Measurements from ENCODE around the gene RPH3AL. TPM values are rescaled to one million over a fixed set of nuclear protein-coding genes. Genes with fewer than 3 reads are reported as not detected.
A peak's percentile ranks its signal among the peaks of the same experiment; 100 is the strongest.

RPH3AL gene
- total RNA-seq, 4 donors from 2014 or later, result 24.3 to 90.5 (median 47.2) TPM

GRCh38 chr17:269616-270514 lies 82.7 kb downstream of the RPH3AL start:
- no peak overlapping the region for H3K4me3 ChIP-seq
- in situ Hi-C loops (cut with MboI; ENCODE audit: low pct_ligation_motif_present in 1 of 4, low pct_unique_long_range_greater_than_20kb in 1 of 4, low sequenced_read_pairs in 3 of 4), result no loop called here
- WGBS, 2 donors (ENCODE audit: low coverage in 1 of 2), result 84% methylated on average over 21 of the region's 27 CpGs; no CpG with 5 or more reads in 1 of the 2 donors

GRCh38 chr17:266701-267667 lies 85.6 kb downstream of the RPH3AL start:
- 61 to 71% methylated on average over 6 to 30 of the region's 31 CpGs for WGBS, 2 donors (ENCODE audit: low coverage in 1 of 2)
- Histone ChIP-seq H3K4me1 (no peaks in the 10 kb centered on the region), H3K4me3 (no peak overlapping the region), H3K27me3 (no peaks in the 10 kb centered on the region), H3K9me3 (no peaks in the 10 kb centered on the region), H3K36me3 (no peaks in the 10 kb centered on the region), H3K27ac (peak overlapping the region; percentile 16 to 30 (median 24))
- no peak for TF ChIP-seq CTCF (IDR thresholded peaks at IDR 0.05)
- intact Hi-C loops (cut with DNase I; ENCODE audit: low total_unique reads) (no loop called here), in situ Hi-C loops (cut with MboI; ENCODE audit: low pct_ligation_motif_present in 1 of 4, low pct_unique_long_range_greater_than_20kb in 1 of 4, low sequenced_read_pairs in 3 of 4) (no loop called here)
- peak; percentile 6 for DNase-seq

More at GRCh38 chr17:269616-270514, 82.7 kb downstream of the RPH3AL start:
- intact Hi-C loops (cut with DNase I; ENCODE audit: low total_unique reads), result no loop called here
- no peak for DNase-seq
- Histone ChIP-seq H3K27me3 (no peaks in the 10 kb centered on the region), H3K4me1 (no peaks in the 10 kb centered on the region), H3K27ac (no peak overlapping the region), H3K36me3 (no peaks in the 10 kb centered on the region), H3K9me3 (no peaks in the 10 kb centered on the region)
- no peak for TF ChIP-seq POLR2A (IDR thresholded peaks at IDR 0.05)
- TF ChIP-seq EP300 (IDR thresholded peaks at IDR 0.05; ENCODE audit: low read depth), result no peak
- no peak for TF ChIP-seq POLR2AphosphoS5 (IDR thresholded peaks at IDR 0.05)
- TF ChIP-seq CTCF (IDR thresholded peaks at IDR 0.05), result no peak

- WGBS, 2 donors (ENCODE audit: low coverage in 1 of 2), result 87% methylated on average over 6 of the region's 6 CpGs; no CpG with 5 or more reads in 1 of the 2 donors
- Histone ChIP-seq H3K4me1 (no peaks in the 10 kb centered on the region), H3K4me3 (no peak overlapping the region), H3K27me3 (no peaks in the 10 kb centered on the region), H3K36me3 (no peaks in the 10 kb centered on the region), H3K27ac (peak overlapping the region in 2 of 4 donors; percentile 17 to 28), H3K9me3 (no peaks in the 10 kb centered on the region)
- intact Hi-C loops (cut with DNase I; ENCODE audit: low total_unique reads) (no loop called here), in situ Hi-C loops (cut with MboI; ENCODE audit: low pct_ligation_motif_present in 1 of 4, low pct_unique_long_range_greater_than_20kb in 1 of 4, low sequenced_read_pairs in 3 of 4) (no loop called here)
- DNase-seq, result peak; percentile 2
- no peak for TF ChIP-seq CTCF (IDR thresholded peaks at IDR 0.05)
These were observed 86.4 kb downstream of the RPH3AL start for GRCh38 chr17:266219-266618.

- no peaks in the 10 kb centered on the region for H3K36me3 ChIP-seq
- no peaks in the 10 kb centered on the region for H3K9me3 ChIP-seq
- no peak overlapping the region for H3K4me3 ChIP-seq
- 56 to 87% methylated on average over 3 to 10 of the region's 10 CpGs for WGBS, 2 donors (ENCODE audit: low coverage in 1 of 2)
- H3K27ac ChIP-seq, result no peak overlapping the region
- no peak for TF ChIP-seq EP300 (IDR thresholded peaks at IDR 0.05; ENCODE audit: low read depth)
- TF ChIP-seq CTCF (IDR thresholded peaks at IDR 0.05), result no peak
- no peak for TF ChIP-seq POLR2A (IDR thresholded peaks at IDR 0.05)
- TF ChIP-seq POLR2AphosphoS5 (IDR thresholded peaks at IDR 0.05), result no peak
- intact Hi-C loops (cut with DNase I; ENCODE audit: low total_unique reads) (no loop called here), in situ Hi-C loops (cut with MboI; ENCODE audit: low pct_ligation_motif_present in 1 of 4, low pct_unique_long_range_greater_than_20kb in 1 of 4, low sequenced_read_pairs in 3 of 4) (no loop called here)
- no peaks in the 10 kb centered on the region for H3K27me3 ChIP-seq
- H3K4me1 ChIP-seq, result no peaks in the 10 kb centered on the region
- no peak for DNase-seq
These were observed 86.9 kb downstream of the RPH3AL start for GRCh38 chr17:265718-266117.

Measured in transverse colon (tissue), 4 donors.